Activated CD4-positive, CD25-positive, alpha-beta regulatory T cell treated with anti-CD3 and anti-CD28 coated beads, Interleukin-2, amount 50 U/mL, for 72 hours (primary cell): ENCODE measurements around the gene SLX9.
A peak's percentile ranks its signal among the peaks of the same experiment; 100 is the strongest.
"Not testable (repeated sequence)": the region's sequence is repeated elsewhere in the genome, so short reads cannot be mapped to it uniquely, and the experiment has no call there.

Experiments
- DNase-seq: peaks from one replicate; pipeline ENCODE4 v3.0.0; 2021

SLX9 gene

DNA sequence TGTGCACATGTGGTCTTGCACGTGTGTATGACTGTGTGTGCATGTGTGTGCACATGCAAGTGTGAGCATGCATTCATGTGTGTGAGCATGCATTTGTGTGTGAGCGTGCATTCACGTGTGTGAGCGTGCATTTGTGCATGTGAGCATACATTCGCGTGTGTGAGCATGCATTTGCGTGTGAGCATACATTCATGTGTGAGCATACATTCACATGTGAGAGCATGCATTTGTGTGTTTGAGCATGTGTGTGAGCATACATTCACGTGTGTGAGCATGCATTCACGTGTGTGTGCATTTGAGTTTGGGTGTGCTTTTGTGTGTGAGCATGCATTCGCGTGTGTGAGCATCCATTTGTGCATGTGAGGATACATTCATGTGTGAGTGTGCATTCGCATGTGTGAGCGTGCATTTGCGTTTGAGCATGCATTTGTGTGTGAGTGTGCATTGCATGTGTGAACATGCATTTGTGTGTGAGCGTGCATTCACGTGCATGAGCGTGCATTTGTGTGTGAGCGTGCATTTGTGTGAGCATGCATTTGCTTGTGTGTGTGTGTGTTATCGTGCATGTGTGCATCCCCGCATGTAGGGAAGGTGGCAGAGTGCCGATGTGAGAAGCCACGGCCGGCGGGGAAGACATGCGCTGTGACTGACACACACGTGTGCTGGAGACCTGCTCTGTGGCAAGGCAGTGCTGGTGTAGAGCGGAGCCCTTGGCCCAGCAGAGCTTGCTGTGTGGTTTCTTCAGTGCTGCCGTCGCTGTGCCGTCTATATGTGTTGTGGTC lies 37.4 kb upstream of the SLX9 start:
- DNase-seq = no peak

DNA sequence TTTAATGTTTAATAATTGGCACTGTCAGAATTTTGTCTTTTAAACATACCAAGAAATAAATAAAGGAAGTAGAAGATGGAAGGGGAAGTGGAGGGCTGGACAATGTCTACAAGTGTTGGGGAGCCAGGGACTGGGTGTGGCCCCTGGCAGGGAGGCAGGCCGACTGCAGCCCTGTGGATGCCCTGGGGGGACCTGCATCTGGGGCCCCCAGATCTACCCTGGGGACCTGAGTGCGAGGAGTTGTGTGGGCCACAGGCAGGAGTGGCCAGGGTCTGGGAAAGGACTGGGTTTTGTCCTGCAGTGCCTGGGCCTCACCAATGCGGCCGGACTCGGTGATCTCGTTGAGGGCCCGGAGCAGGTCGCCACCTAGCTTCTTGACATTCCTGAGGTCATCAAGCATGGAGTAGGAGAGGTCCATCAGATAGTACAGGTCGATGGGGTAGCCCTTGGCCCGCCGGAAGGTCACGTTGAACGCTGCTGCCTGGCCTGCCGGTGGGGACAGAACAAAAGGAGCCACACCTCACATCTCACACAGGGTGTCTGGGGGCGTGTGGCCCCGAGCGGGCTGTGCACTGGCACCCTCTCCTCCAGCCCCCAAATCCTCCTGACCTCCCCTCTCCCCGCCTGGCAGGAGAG lies 36.7 kb upstream of the SLX9 start:
- no peak for DNase-seq

DNA sequence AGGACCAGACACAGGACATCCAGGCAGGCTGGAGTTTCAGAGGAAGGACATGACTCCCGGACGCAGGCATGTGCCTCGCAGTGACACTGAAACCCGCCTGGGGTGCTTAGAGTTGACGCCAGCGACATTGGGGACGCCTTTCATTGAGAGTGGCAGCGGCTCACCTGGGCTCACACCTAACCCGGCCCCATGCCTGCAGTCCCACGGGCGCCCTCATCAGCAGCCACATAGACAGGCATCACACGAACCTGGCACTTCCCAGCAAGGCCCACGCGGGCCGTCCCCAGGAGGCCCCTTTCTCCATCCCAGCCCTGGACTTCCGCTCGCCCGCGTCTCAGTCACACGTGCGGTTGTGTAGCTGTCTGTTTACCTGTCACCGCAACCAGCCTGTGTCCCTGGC lies 36.1 kb upstream of the SLX9 start:
- no peak for DNase-seq

DNA sequence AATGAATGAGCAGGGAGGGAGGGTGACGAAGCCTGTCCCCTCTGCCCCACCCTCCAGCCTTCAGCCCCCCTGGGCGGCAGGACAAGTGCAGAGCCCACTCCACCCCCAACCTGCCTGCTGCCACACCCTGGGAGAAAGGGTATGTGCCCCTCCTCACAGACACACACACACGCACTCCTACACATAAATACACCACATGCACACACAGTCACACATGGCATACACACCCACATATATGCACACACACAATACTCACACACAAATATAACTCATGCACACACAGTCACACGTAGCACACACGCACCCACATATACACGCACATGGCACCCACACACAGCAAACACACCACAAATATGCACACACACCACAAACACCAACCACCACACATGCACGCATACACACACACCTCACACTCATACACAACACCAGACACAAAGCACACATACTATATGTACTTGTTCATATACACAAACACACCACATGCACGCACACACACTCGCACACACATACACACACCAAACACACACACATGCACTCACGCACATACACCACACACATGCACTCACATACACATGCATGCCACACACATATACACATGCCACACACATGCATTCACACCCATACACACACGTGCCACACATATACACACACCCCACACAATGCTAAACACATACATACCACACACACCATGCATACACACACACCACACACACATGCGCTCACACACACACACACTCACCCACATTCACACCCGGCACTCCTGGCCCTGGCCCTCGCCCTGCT lies 35.5 kb upstream of the SLX9 start:
- no peak for DNase-seq

DNA sequence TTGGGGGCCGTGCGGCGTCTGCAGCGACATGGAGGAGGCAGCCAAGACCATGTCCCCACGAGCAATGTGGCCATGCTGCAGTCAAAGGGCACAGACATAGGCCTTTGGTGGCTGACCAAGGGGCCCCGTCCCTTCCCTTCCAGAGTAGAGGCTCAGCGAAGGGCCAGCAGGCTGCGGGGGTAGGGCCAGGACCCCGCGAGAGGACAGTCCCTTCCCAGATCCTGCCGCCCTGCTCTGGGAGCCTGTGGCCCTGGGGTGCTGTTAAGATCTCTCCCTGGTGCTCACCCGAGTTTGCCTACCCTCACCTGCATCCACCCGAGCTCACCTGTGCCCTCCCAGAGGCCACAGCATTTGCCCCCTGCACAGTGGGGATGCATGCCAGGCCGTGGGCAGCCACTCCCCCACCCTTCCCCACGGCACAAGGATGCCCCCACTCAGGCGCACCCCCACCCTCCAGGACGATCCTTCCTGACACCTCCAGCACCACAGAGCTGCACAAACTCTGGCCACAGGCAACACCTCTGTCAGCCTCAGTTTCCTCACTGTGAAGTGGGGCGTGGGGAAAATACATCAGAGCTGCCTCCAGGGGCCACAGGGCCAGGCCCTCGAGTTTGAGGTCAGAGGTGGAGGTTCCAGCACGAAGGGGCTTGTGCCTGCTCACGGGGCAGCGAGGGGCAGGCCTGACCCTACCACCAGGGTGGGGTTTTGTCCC lies 34.7 kb upstream of the SLX9 start:
- DNase-seq = no peak

DNA sequence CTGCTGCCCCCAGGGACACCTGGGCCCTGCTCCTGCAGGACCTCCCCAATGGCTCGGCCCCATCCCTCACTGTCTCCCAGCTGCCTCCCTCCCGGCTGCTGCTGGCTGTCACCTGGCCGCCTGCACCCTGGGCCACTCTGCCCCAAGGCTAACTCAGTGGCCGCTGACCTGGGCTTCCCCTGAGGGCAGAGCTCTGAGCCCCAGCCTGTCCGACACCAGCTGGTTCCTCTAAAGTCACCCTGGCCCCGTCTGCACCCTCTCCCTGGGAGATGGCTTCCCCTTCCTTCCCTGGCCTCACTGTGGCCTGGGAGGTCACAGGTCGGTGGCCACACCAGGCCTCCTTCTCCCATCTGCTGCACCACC lies 34.1 kb upstream of the SLX9 start:
- no peak for DNase-seq

DNA sequence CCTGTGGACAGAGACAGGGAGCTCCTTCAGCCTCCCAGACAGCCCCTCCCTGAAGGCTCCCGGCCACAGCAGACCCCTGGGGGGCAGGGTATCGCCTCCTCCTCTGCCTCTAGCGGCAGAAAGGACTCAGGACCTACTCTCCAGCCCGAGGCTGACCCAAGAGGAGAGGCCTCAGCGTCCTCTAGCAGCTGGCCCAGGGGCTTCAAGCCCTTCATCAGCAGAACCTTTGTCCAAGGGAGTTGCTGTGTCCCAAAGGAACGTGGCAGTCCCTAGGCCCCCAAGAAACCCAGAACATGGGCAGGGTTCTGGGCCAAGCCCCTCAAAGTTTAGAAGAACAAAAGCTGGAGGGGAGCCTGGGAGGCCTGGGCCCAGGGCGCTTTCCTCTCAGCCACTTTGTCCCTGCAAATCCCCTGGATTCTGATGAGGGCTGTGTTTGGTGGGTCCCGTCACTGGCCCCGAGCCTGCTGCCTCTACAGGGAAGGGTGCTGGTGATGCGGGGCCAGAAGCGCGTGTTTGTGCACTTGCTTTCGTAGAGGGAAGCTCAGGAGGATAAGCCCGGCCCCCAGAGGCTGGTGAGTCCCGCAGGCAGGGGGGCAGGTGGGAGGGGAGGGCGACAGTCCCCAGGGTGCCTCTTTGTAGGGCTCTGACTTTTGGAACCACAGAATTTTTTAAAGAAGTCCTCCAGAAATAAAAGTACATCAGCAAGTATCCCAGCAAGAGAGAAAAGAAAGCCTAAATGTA lies 32.4 kb upstream of the SLX9 start:
- no peak for DNase-seq

DNA sequence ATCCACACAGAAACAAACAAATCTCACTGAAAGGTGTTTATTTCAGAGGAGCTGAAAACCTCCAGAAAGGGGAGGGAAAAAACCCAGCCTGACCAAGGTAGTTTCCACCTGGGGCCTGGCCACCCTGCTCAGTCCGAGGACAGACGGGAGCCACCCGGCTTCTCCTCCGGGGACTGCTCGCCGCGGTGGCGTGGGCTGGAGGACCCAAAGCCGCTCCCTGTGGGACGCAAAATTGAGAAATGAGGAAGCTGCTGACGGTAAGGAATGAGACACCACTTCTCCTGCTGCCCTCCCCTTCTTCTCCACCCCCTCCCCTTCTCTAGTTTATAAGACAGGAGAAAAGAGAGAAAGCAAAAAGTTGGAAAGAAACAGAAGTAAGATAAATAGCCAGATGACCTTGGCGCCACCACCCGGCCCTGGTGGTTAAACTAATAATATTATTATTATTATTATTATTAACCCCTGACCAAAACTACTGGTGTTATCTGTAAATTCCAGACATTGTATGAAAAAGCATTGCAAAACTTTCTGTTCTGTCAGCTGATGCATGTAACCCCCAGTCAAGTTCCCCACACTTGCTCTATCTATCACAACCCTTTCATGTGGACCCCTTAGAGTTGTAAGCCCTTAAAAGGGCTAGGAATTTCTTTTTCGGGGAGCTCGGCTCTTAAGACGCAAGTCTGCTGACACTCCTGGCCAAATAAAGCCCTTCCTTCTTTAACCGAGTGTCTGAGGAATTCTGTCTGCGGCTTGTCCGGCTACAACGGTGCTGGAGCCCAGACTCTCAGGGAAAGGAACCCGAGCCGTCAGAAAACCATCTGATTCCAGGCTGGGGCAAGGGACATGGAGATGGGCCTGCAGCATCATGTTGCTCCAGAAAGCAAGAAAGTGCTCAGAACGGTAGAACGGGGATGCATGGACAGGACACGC lies 31.6 kb upstream of the SLX9 start:
- DNase-seq = no peak

DNA sequence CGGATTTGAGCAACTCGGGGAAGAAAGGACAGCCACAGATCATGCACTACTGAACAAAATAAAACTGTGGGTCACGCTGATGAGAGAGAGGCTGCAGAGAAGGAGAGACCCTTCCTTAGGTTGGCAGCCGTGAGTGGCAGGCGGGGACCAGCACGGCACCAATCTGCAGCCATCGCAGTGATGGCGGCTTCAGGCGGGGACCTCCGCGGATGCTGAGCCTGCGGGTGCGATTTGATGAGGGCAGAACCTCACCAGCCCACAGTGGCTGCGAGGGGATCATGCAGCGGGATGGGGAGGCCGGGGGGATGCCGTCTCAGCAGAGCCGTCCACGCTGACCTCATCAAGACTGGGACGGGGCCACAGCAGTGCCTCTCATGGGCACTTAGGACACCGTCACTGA lies 30.9 kb upstream of the SLX9 start:
- DNase-seq = no peak

DNA sequence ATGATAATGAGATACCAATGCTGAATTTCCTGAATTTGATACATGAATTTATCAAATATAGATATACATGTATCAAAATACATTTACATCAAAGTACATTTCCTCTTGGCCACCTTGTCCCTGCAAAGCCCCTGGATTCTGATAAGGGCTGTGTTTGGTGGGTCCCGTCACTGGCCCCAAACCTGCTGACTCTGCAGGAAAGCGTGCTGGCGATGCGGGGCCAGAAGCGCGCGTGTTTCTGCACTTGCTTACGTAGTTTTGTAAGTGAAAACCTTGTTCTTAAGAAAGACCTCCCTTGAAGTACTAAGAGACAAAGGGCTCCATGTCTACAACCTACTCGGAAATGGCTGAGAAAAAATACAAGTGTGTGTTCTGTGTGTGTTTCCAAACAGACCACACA lies 30.1 kb upstream of the SLX9 start:
- no peak for DNase-seq

DNA sequence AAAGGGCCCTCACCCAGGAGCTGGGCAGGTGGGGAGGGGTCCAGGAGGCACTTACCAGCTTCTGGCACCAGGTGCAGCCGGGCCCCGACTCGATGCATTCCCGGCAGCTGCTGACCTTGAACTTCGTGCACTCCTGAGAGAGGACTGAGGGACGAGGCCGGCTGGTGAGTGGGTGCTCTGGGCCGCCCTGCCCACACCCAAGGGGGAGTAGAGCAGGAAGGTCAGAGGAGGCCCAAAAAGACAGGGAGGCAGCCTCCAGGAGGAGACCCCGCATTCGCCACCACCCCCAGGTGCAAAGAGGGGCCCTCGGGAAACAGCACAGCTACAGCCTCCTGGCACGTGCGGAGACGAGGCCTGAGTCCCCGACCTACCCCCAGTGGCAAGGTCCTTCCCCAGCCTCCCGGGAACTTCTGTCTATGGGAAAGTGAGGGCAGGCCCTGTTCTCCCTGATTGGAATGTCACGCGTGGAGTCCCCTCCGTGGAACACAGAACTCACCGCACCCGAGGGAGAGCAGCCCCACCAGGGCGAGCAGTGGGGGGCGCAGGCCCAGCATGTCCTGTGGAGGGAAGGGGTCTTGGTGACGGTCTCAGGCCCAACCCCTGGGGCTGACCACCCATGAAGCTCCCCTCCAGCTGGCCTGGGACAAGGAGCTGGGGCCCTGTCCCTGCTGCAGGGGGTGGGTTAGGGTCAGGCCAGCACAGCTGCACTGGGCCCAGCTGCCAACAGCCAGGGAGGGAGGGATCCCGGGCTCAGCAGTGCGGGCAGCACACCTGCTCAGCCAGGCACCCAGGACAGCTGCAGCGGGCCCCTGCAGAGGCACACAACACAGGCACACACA lies 29.4 kb upstream of the SLX9 start:
- no peak for DNase-seq

DNA sequence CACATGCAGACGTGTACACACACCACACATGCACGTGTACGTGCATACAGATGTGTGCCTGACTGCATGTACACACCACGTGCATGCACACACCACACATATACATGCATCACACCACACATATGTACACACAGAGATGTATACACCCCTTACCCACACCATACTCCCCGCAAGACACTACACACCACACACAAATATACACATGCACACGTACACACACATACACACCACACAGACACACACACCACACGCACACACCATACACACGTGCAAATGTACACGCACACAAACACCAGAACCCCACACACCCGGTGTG lies 28.8 kb upstream of the SLX9 start:
- no peak for DNase-seq

DNA sequence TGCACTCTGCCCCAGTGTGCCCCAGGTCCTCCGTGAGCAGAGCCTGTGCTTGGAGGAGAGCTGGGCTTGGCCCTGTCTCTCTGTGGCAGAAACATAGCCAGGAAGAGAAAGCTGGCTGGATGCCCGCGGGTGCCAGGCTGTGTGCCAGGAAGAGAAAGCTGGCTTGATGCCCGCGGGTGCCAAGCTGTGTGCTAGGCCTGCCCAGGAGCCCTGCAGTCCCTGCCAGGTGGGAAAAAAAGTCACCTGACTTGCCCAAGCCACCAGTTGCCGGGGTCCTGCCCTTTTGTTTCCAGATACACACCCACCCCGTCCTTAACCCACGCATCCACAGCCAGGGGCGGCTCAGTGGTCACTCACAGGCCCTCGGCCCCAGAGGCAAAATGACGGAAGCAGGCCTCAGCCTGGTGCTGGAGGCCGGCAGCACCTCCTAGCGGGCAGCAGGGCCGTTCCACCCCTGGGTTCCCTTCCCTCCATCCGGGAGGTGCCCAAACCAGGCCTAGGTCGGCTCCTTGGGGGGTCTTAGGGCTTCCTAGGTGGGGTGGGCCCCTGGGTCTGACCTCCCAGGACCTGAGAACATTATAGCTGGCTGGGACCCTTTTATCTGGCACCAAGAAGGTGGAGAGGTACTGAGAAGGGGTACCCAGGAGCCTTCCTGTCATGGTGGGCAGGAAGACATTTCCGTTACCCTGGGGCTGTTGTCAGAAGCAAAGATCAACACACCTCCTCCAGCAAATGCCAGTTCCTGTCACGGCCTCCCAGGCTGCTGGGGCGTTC lies 28.3 kb upstream of the SLX9 start:
- peak; percentile 67 for DNase-seq

DNA sequence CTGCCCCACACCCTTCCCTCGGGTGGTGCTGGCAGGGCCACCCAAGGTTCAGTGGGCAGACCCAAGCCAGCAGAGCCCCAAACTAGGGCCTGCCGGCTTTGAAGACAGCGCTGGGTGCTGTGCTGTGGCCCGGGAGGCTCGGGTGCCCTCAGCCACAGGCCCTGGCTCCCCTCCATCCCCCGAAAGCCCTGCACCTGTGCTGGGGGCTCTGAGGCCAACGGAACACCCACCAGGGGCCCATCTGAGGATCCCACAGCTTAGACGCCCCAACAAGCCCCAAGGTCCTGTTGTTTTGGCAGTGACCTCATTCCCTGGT lies 27.7 kb upstream of the SLX9 start:
- no peak for DNase-seq

DNA sequence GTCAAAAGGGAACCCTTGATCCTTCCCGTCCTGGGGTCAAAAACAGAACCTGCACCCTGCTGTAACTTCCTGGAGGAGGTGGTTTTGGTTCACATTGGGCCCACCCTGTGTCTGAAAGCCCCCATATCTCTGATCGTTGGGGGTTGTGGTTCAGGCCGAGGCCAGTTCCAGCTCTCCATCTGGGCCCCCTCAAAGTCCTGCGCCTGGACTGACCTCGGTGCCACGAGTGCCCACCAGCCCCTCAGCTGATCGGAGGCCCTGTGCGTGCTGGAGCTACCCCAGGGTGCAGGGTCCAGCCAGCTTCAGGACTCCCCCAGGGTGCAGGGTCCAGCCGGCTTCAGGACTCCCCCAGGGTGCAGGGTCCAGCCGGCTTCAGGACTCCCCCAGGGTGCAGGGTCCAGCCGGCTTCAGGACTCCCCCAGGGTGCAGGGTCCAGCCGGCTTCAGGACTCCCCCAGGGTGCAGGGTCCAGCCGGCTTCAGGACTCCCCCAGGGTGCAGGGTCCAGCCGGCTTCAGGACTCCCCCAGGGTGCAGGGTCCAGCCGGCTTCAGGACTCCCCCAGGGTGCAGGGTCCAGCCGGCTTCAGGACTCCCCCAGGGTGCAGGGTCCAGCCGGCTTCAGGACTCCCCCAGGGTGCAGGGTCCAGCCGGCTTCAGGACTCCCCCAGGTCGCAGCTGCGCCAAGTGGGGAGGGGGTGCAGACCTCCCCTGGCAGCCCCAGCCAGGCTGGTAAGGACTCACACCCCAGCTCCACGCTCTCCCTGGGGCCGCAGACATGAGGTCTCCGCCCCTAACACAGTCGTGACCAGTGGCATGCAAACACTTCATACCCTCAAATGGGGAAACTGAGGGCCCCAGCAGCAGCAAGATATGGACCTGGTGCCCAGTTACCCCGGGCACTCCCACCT lies 27.1 kb upstream of the SLX9 start:
- not testable (repeated sequence) for DNase-seq

DNA sequence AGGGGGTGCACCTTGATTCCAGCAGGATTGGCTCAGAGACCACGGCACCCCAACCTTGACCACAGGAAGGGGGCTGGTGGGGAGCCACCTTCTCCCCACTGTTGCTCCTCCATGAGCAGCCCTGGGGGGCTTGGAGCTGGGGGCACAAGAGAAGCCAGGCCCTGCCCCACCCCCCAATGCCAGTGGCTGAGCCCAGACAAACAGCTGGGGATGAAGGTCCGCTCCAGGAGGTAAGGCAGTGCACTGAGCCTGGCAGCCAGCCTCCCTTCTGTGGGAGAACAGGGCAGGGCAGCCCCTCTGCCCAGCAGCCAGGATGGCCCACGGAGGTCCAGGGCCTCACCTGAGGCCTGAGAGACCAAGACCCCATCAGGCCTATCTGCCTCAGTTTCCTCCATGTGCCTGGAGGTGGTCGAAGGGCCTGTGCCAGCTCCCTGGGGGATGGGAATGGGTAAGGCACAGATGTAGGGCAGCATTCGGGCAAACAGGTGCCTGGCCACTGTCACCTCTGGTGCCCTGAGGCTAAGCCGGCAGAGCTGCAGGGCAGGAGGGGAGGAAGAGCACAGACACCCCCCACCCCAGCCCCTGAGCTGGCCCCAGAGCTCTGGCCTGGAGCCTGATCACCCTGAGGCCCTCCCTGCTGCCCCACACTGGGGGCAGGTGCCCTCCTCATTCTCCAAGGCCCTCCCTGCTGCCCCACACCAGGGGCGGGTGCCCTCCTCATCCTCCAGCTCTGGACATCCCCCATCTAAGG lies 26.2 kb upstream of the SLX9 start:
- DNase-seq = no peak

DNA sequence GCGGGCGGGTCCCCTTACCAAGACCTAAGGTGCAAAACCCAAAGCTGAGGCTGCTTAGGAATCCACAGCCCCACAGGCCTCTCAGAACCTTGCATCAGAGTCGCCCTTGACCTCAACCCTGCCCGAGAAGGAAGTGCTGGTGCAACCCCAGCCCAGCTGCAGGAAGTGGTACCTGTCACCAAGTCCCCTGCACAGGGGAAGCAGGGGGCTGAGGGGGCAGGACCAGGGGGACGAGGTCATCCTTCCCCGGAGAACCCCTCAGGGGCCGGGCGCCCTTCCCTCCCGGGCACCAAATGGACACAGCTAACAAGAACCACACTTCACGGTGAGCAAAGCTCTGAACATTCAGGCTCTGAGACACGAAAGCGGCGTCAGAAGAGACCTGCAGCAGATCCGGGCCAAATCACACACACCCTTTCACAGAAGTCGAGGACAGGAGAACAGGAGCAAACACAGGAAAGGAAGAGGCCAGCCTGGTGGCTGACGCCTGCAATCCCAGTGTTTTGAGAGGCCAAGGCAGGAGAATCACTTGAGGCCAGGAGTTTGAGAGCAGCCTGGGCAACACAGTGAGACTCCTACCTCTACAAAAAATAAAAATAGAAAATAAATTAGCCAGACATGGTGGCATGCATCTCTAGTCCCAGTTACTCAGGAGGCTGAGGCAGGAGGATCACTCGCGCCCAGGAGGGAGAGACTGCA lies 25.5 kb upstream of the SLX9 start:
- DNase-seq = peak; percentile 53

DNA sequence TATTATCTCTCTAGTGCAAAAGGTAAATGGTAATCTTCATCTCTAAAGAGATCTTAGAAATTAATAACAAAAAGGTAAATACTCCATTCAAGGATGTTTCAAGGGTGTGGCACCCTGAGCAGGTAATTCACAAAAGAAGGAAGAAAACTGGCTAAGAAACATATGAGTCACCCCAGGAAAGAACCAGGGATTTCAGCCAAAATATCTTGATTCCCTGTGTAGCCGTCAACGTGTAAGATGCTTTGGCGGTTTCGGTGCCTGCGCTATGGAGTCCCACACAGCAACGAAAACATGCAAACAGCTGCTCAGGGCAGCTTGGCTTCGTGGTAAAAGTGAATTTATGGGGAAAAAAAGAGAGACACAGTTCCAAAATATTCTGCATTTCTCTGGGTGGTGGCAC lies 22.9 kb upstream of the SLX9 start:
- DNase-seq = no peak
